ENCODE measurements around the gene TMIGD1.

DNA sequence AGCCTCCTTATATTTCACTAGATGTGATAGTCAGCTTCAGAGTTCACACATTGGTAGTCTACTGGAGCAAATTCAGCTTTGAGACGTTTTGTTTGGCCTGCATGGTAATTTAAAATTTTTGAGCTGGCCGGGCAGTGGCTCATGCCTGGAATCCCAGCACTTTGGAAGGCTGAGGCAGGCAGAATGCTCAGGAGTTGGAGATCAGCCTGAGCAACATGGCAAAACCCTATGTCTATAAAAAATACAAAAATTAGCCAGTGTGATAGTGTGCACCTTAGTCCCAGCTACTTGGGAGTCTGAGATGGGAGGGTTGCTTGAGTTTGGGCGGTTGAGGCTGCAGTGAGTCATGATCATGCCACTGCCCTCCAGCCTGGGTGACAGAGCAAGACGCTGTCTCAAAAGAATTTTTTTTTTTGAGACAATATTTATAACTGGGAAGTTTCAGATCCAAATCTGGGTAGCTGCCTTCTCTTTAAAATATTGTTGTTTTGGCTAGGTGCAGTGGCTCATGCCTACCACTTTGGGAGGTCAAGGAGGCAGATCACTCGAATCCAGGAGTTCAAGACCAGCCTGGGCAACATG lies 37.3 kb downstream of the TMIGD1 start:
- TF ChIP-seq, protein P1, sequence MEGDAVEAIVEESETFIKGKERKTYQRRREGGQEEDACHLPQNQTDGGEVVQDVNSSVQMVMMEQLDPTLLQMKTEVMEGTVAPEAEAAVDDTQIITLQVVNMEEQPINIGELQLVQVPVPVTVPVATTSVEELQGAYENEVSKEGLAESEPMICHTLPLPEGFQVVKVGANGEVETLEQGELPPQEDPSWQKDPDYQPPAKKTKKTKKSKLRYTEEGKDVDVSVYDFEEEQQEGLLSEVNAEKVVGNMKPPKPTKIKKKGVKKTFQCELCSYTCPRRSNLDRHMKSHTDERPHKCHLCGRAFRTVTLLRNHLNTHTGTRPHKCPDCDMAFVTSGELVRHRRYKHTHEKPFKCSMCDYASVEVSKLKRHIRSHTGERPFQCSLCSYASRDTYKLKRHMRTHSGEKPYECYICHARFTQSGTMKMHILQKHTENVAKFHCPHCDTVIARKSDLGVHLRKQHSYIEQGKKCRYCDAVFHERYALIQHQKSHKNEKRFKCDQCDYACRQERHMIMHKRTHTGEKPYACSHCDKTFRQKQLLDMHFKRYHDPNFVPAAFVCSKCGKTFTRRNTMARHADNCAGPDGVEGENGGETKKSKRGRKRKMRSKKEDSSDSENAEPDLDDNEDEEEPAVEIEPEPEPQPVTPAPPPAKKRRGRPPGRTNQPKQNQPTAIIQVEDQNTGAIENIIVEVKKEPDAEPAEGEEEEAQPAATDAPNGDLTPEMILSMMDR (IDR thresholded peaks at IDR 0.05; ENCODE audit: low read depth, low read length, poor library complexity, severe bottlenecking), result no peak
- TF ChIP-seq EZH2phosphoT487 (IDR thresholded peaks at IDR 0.05; ENCODE audit: borderline replicate concordance, low read length), result no peak
